ENCODE measurements around the gene FAM117A. TPM values are rescaled to one million over a fixed set of nuclear protein-coding genes. Genes with fewer than 3 reads are reported as not detected.

The FAM117A gene
- total and polyA plus RNA-seq, 2 of the 8 experiments (the other 6 are each of a cell fraction or from before 2014, with no cell fraction given): 28.4 to 45.7 TPM

GRCh38 chr17:49779156-49779738 is 15.3 kb upstream of the FAM117A start (continued):
- TF ChIP-seq CBX5 (IDR thresholded peaks at IDR 0.05; ENCODE audit: low read depth, low read length): no peak
- TF ChIP-seq CHD1 (IDR thresholded peaks at IDR 0.05; ENCODE audit: low read depth, low read length): no peak
- no peak for TF ChIP-seq BACH1 (IDR thresholded peaks at IDR 0.05; ENCODE audit: low read length)
- no peak for TF ChIP-seq SIRT6 (IDR thresholded peaks at IDR 0.05; ENCODE audit: low read length)
- TF ChIP-seq TEAD4 (IDR thresholded peaks at IDR 0.05; ENCODE audit: low read depth, low read length): no peak

Data from H1 (cell line).